ENCODE results near the gene TMPRSS6.

DNA sequence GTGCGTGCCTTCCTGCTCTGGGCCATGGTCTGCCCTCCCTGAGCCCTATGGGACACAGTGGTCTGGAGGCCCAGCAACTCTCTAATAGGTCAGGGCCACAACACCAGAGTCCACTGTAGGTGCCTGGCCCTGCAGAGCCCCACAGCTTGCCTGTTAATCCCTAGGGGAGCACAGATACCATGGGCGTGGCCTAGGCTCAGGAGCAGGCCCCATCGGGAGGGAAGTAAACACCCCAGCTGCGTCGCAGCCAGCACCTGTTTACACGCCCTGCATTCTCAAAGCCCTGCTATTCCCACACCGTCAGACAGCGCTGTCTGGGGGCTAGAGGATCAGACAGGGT lies 55.5 kb downstream of the TMPRSS6 start:
- TF ChIP-seq, protein P1, sequence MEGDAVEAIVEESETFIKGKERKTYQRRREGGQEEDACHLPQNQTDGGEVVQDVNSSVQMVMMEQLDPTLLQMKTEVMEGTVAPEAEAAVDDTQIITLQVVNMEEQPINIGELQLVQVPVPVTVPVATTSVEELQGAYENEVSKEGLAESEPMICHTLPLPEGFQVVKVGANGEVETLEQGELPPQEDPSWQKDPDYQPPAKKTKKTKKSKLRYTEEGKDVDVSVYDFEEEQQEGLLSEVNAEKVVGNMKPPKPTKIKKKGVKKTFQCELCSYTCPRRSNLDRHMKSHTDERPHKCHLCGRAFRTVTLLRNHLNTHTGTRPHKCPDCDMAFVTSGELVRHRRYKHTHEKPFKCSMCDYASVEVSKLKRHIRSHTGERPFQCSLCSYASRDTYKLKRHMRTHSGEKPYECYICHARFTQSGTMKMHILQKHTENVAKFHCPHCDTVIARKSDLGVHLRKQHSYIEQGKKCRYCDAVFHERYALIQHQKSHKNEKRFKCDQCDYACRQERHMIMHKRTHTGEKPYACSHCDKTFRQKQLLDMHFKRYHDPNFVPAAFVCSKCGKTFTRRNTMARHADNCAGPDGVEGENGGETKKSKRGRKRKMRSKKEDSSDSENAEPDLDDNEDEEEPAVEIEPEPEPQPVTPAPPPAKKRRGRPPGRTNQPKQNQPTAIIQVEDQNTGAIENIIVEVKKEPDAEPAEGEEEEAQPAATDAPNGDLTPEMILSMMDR (conservative IDR thresholded peaks at IDR 0.05; ENCODE audit: low read depth, low read length), result no peak
- TF ChIP-seq EZH2phosphoT487 (IDR thresholded peaks at IDR 0.05; ENCODE audit: borderline replicate concordance, low read length) (no peak), EZH2 (IDR thresholded peaks at IDR 0.05; ENCODE audit: low read length, unreplicated experiment) (no peak)
